CD4-positive, alpha-beta T cell (primary cell): ENCODE data around the gene UNC13C. TPM values are rescaled to one million over a fixed set of nuclear protein-coding genes. Genes with fewer than 3 reads are reported as not detected.

ENCODE experiments used
- ATAC-seq: fragments of 200-7000 bp; cut with Tn5 transposase; one replicate; pipeline ENCODE4 v1.10.0; 2022; ENCODE audit warnings: mild to moderate bottlenecking; ENCODE audit not compliant: poor library complexity
- CTCF ChIA-PET: fragments of 350-600 bp; sonication (Branson Sonifier 250); formaldehyde crosslinking; loops from one replicate; lab custom pipeline; 2021; ENCODE audit warnings: antibody characterized with exemption, inconsistent platforms; lab: Charles Lee
- POLR2A ChIA-PET: fragments of 350-600 bp; sonication (Branson Sonifier 250); formaldehyde crosslinking; loops from one replicate; lab custom pipeline; 2021; ENCODE audit warnings: antibody characterized with exemption, inconsistent platforms; lab: Charles Lee
- DNase-seq, 14 experiments: peaks; one replicate each; pipeline ENCODE4 v3.0.0-alpha.2; 2013 to 2020; ENCODE audit warnings: mixed read lengths in 2 of 14
- H3K27ac ChIP-seq, 2 donors: one replicate each; pipeline versions ENCODE4 v1.5.1 to v1.7.0; 2013; ENCODE audit warnings: low read length in 2 of 2, low read depth in 1 of 2, mild to moderate bottlenecking in 1 of 2
- H3K27me3 ChIP-seq, 2 experiments: 1 replicate in 1 of 2; 2 replicates in 1 of 2; pipeline versions ENCODE4 v1.6.1 to v1.7.0; 2013; ENCODE audit warnings: low read length in 2 of 2, control low read depth in 1 of 2, mild to moderate bottlenecking in 1 of 2, moderate library complexity in 1 of 2; ENCODE audit not compliant: insufficient read depth in 2 of 2, control insufficient read depth in 1 of 2
- H3K36me3 ChIP-seq: one replicate; pipeline ENCODE4 v1.6.1; 2013; ENCODE audit warnings: low read length, control low read depth; ENCODE audit not compliant: insufficient read depth
- H3K4me1 ChIP-seq: one replicate; pipeline ENCODE4 v1.6.1; 2013; ENCODE audit warnings: low read length, control low read depth; ENCODE audit not compliant: insufficient read depth
- H3K4me3 ChIP-seq: one replicate; pipeline ENCODE4 v1.5.1; 2013; ENCODE audit warnings: mild to moderate bottlenecking, low read length, moderate library complexity
- H3K9me3 ChIP-seq, 2 experiments: 1 replicate in 1 of 2; 2 replicates in 1 of 2; pipeline versions ENCODE4 v1.6.1 to v1.7.0; 2013; ENCODE audit warnings: low read length in 2 of 2, mild to moderate bottlenecking in 2 of 2, control low read depth in 1 of 2, moderate library complexity in 1 of 2; ENCODE audit not compliant: control insufficient read depth in 1 of 2, insufficient read depth in 1 of 2
- H3K27ac Mint-ChIP-seq: one replicate; pipeline ENCODE4 v1.8.0; 2020; ENCODE audit warnings: mixed read lengths
- H3K27me3 Mint-ChIP-seq: one replicate; pipeline ENCODE4 v1.8.0; 2021; ENCODE audit warnings: mixed read lengths
- H3K36me3 Mint-ChIP-seq: one replicate; pipeline ENCODE4 v1.8.0; 2021; ENCODE audit warnings: low read depth, mixed read lengths
- H3K4me1 Mint-ChIP-seq: one replicate; pipeline ENCODE4 v1.8.0; 2021; ENCODE audit warnings: low read depth, mixed read lengths
- H3K4me3 Mint-ChIP-seq: one replicate; pipeline ENCODE4 v1.8.0; 2020; ENCODE audit warnings: mild to moderate bottlenecking, mixed read lengths
- H3K9me3 Mint-ChIP-seq: one replicate; pipeline ENCODE4 v1.8.0; 2020; ENCODE audit warnings: mixed read lengths
- CTCF ChIP-seq: fragments of 200-600 bp; IDR thresholded peaks from one replicate; pipeline ENCODE4 v1.8.0; 2022; ENCODE audit warnings: antibody characterized with exemption, mild to moderate bottlenecking
- intact Hi-C, 2 experiments: fragments of 100-400 bp; cut with DNase I in 1 of 2; cut with micrococcal nuclease in 1 of 2; formaldehyde crosslinking; loops; one replicate each; pipeline versions ENCODE4 v1.15.1 to v1.9.0; 2023 to 2025; cut with DNase I, micrococcal nuclease
- total RNA-seq, 174 experiments: library from RNA in 2 of 174; stranded (reverse) in 2 of 174; gene quantifications; one replicate each; pipeline ENCODE4 v1.2.3 and lab custom pipeline; 2021 to 2026

The UNC13C gene
- total RNA-seq, 2 experiments from 2014 or later = not detected

GRCh38 chr15:54521206-54521605, 543.0 kb downstream of the UNC13C start:
- DNase-seq (no peak), ATAC-seq (no peak)
- H3K36me3 Mint-ChIP-seq = no peaks in the 10 kb centered on the region
- no peaks in the 10 kb centered on the region for H3K9me3 Mint-ChIP-seq
- intact Hi-C loops = no loop called here
- Histone ChIP-seq H3K27me3 (no peaks in the 10 kb centered on the region), H3K27ac (no peak overlapping the region), H3K4me3 (no peak overlapping the region), H3K4me1 (no peaks in the 10 kb centered on the region), H3K36me3 (no peaks in the 10 kb centered on the region), H3K9me3 (no peaks in the 10 kb centered on the region)
- H3K4me3 Mint-ChIP-seq = no peak overlapping the region
- H3K27me3 Mint-ChIP-seq = no peaks in the 10 kb centered on the region
- H3K27ac Mint-ChIP-seq = no peak overlapping the region
- H3K4me1 Mint-ChIP-seq = peaks cover 24% of the 10 kb centered on the region
- CTCF ChIA-PET = no interaction called here
- POLR2A ChIA-PET = no interaction called here
- TF ChIP-seq CTCF = no peak

GRCh38 chr15:54528021-54528420, 549.8 kb downstream of the UNC13C start:
- Histone ChIP-seq H3K4me3 (no peak overlapping the region), H3K27ac (no peak overlapping the region), H3K36me3 (no peaks in the 10 kb centered on the region), H3K4me1 (no peaks in the 10 kb centered on the region), H3K9me3 (no peaks in the 10 kb centered on the region), H3K27me3 (no peaks in the 10 kb centered on the region)
- no peaks in the 10 kb centered on the region for H3K4me1 Mint-ChIP-seq
- intact Hi-C loops = no loop called here
- no peak overlapping the region for H3K4me3 Mint-ChIP-seq
- no peaks in the 10 kb centered on the region for H3K36me3 Mint-ChIP-seq
- no peaks in the 10 kb centered on the region for H3K9me3 Mint-ChIP-seq
- DNase-seq (no peak), ATAC-seq (no peak)
- ChIA-PET POLR2A (no interaction called here), CTCF (no interaction called here)
- H3K27ac Mint-ChIP-seq = no peak overlapping the region
- TF ChIP-seq CTCF = no peak
- no peaks in the 10 kb centered on the region for H3K27me3 Mint-ChIP-seq

GRCh38 chr15:54540721-54541120, 562.5 kb downstream of the UNC13C start:
- H3K27ac Mint-ChIP-seq = no peak overlapping the region
- ChIA-PET CTCF (no interaction called here), POLR2A (no interaction called here)
- no peaks in the 10 kb centered on the region for H3K4me1 Mint-ChIP-seq
- no peak overlapping the region for H3K4me3 ChIP-seq
- ATAC-seq (no peak), DNase-seq (no peak)
- TF ChIP-seq CTCF = no peak
- no peaks in the 10 kb centered on the region for H3K27me3 ChIP-seq
- H3K27me3 Mint-ChIP-seq = no peaks in the 10 kb centered on the region
- H3K36me3 Mint-ChIP-seq = no peaks in the 10 kb centered on the region
- H3K9me3 Mint-ChIP-seq = peaks cover 14% of the 10 kb centered on the region
- intact Hi-C loops = no loop called here
- no peaks in the 10 kb centered on the region for H3K4me1 ChIP-seq
- no peak overlapping the region for H3K4me3 Mint-ChIP-seq
- H3K9me3 ChIP-seq = no peaks in the 10 kb centered on the region
- no peaks in the 10 kb centered on the region for H3K36me3 ChIP-seq
- no peak overlapping the region for H3K27ac ChIP-seq
